Inferior parietal cortex (tissue), 1 donor: ENCODE results near the gene IGSF21.
"Not testable (repeated sequence)": the region's sequence is repeated elsewhere in the genome, so short reads cannot be mapped to it uniquely, and the experiment has no call there.

Experiments used
- DNase-seq: peaks from one replicate; pipeline ENCODE4 v3.0.0-alpha.2; 2016; ENCODE audit errors: extremely low spot score

The IGSF21 gene

GRCh38 chr1:18145851-18146618 is 38.4 kb downstream of the IGSF21 start:
- DNase-seq: no peak

- DNase-seq: no peak
Observed at GRCh38 chr1:18146886-18147285, 39.3 kb downstream of the IGSF21 start.

- DNase-seq: no peak
Observed at GRCh38 chr1:18147672-18148071, 40.1 kb downstream of the IGSF21 start.

GRCh38 chr1:18148461-18148860 is 40.9 kb downstream of the IGSF21 start:
- DNase-seq: no peak

GRCh38 chr1:18149027-18149641 is 41.5 kb downstream of the IGSF21 start:
- DNase-seq: no peak

- no peak for DNase-seq
Observed at GRCh38 chr1:18151436-18152122, 44.0 kb downstream of the IGSF21 start.

- no peak for DNase-seq
Observed at GRCh38 chr1:18154430-18155194, 47.0 kb downstream of the IGSF21 start.

GRCh38 chr1:18155881-18156385 is 48.3 kb downstream of the IGSF21 start:
- no peak for DNase-seq

GRCh38 chr1:18157352-18157751 is 49.8 kb downstream of the IGSF21 start:
- DNase-seq: no peak

- no peak for DNase-seq
Observed at GRCh38 chr1:18157968-18158367, 50.4 kb downstream of the IGSF21 start.

GRCh38 chr1:18158714-18159113 is 51.1 kb downstream of the IGSF21 start:
- no peak for DNase-seq

- DNase-seq: no peak
Observed at GRCh38 chr1:18160290-18160942, 52.8 kb downstream of the IGSF21 start.

GRCh38 chr1:18161690-18162089 is 54.1 kb downstream of the IGSF21 start:
- no peak for DNase-seq

- not testable (repeated sequence) for DNase-seq
Observed at GRCh38 chr1:18165640-18166039, 58.0 kb downstream of the IGSF21 start.

GRCh38 chr1:18166341-18166740 is 58.7 kb downstream of the IGSF21 start:
- DNase-seq: no peak

GRCh38 chr1:18166929-18167328 is 59.3 kb downstream of the IGSF21 start:
- no peak for DNase-seq

GRCh38 chr1:18170444-18170843 is 62.8 kb downstream of the IGSF21 start:
- no peak for DNase-seq

- DNase-seq: no peak
Observed at GRCh38 chr1:18174037-18174436, 66.4 kb downstream of the IGSF21 start.

GRCh38 chr1:18175051-18175450 is 67.5 kb downstream of the IGSF21 start:
- DNase-seq: no peak

GRCh38 chr1:18175530-18176377 is 68.2 kb downstream of the IGSF21 start:
- no peak for DNase-seq
